HepG2 (cell line): ENCODE measurements around the gene AP4M1. TPM values are rescaled to one million over a fixed set of nuclear protein-coding genes. Genes with fewer than 3 reads are reported as not detected.

Experiments
- ESRRA ChIP-seq: sonication (generic); formaldehyde crosslinking; IDR thresholded peaks from 2 replicates; pipeline ENCODE4 v1.5.1; 2020; ENCODE audit warnings: mild to moderate bottlenecking, low read depth, missing genetic modification reagents
- FOXO1 ChIP-seq: sonication (generic); formaldehyde crosslinking; IDR thresholded peaks from 2 replicates; pipeline ENCODE4 v1.4.0; 2020; ENCODE audit warnings: missing genetic modification reagents
- GFI1 ChIP-seq: sonication (generic); formaldehyde crosslinking; IDR thresholded peaks from 2 replicates; pipeline ENCODE4 v1.5.0; 2020; ENCODE audit warnings: missing genetic modification reagents, mild to moderate bottlenecking, borderline replicate concordance
- HES4 ChIP-seq: sonication (generic); formaldehyde crosslinking; IDR thresholded peaks from 2 replicates; pipeline ENCODE4 v1.9.0; 2021; ENCODE audit warnings: mild to moderate bottlenecking, missing genetic modification reagents, borderline replicate concordance
- NFIC ChIP-seq: IDR thresholded peaks from 2 replicates; pipeline ENCODE4 v1.6.1; 2012; ENCODE audit warnings: mild to moderate bottlenecking, low read length, inconsistent platforms
- RARA ChIP-seq: IDR thresholded peaks from 2 replicates; pipeline ENCODE4 v1.6.1; 2016; ENCODE audit warnings: missing genetic modification reagents, missing compliant biosample characterization
- TBX2 ChIP-seq: sonication (generic); formaldehyde crosslinking; IDR thresholded peaks from 2 replicates; pipeline ENCODE4 v1.5.0; 2020; ENCODE audit warnings: missing genetic modification reagents, mild to moderate bottlenecking, borderline replicate concordance
- TOE1 ChIP-seq: sonication (generic); formaldehyde crosslinking; IDR thresholded peaks from 2 replicates; pipeline ENCODE4 v1.4.0; 2020; ENCODE audit warnings: mild to moderate bottlenecking, missing genetic modification reagents
- TOPORS ChIP-seq: sonication (generic); formaldehyde crosslinking; IDR thresholded peaks from 2 replicates; pipeline ENCODE4 v1.8.0; 2023; ENCODE audit warnings: mild to moderate bottlenecking, missing genetic modification reagents
- ZBTB1 ChIP-seq: sonication (generic); formaldehyde crosslinking; IDR thresholded peaks from 2 replicates; pipeline ENCODE4 v1.4.0; 2020; ENCODE audit warnings: missing genetic modification reagents, borderline replicate concordance
- ZFP62 ChIP-seq: sonication (generic); formaldehyde crosslinking; IDR thresholded peaks from 2 replicates; pipeline ENCODE4 v1.4.0; 2020; ENCODE audit warnings: missing genetic modification reagents
- ZNF143 ChIP-seq: sonication (generic); formaldehyde crosslinking; IDR thresholded peaks from 2 replicates; pipeline ENCODE4 v1.4.0; 2020; ENCODE audit warnings: missing genetic modification reagents
- ZNF253 ChIP-seq: sonication (generic); formaldehyde crosslinking; IDR thresholded peaks from 2 replicates; pipeline ENCODE4 v1.8.0; 2022; ENCODE audit warnings: mild to moderate bottlenecking, missing genetic modification reagents, borderline replicate concordance
- ZNF30 ChIP-seq: sonication (generic); formaldehyde crosslinking; IDR thresholded peaks from 2 replicates; pipeline ENCODE4 v1.5.0; 2020; ENCODE audit warnings: mild to moderate bottlenecking, missing genetic modification reagents
- ZNF367 ChIP-seq: sonication (generic); formaldehyde crosslinking; IDR thresholded peaks from 2 replicates; pipeline ENCODE4 v1.4.0; 2020; ENCODE audit warnings: missing genetic modification reagents, borderline replicate concordance
- ZNF589 ChIP-seq: sonication (generic); formaldehyde crosslinking; conservative IDR thresholded peaks from 2 replicates; pipeline ENCODE4 v1.8.0; 2022; ENCODE audit warnings: mild to moderate bottlenecking, moderate library complexity, missing genetic modification reagents
- ZNF598 ChIP-seq: sonication (generic); formaldehyde crosslinking; IDR thresholded peaks from 2 replicates; pipeline ENCODE4 v1.5.1; 2020; ENCODE audit warnings: mild to moderate bottlenecking, missing genetic modification reagents, borderline replicate concordance
- ZNF724P ChIP-seq: sonication (generic); formaldehyde crosslinking; IDR thresholded peaks from 2 replicates; pipeline ENCODE4 v1.8.0; 2022; ENCODE audit warnings: missing genetic modification reagents, borderline replicate concordance
- ZNF891 ChIP-seq: sonication (generic); formaldehyde crosslinking; IDR thresholded peaks from 2 replicates; pipeline ENCODE4 v1.5.0; 2020; ENCODE audit warnings: mild to moderate bottlenecking, missing genetic modification reagents
- polyA plus RNA-seq, 8 experiments: library from polyadenylated mRNA; depleted of rRNA in 3 of 8; stranded (reverse) in 7 of 8; unstranded in 1 of 8; fragments of >200 nt; fragmentation: Illumina TruSeq in 4 of 8; extraction: Trizol in 4 of 8; gene quantifications; 2 replicates each; pipeline versions ENCODE4 v1.2.1 to v1.2.3, GENCODE V29; 2011 to 2016; ENCODE audit warnings: low read depth in 4 of 8, missing spikeins in 1 of 8, mixed read lengths in 1 of 8; ENCODE audit not compliant: insufficient read depth in 1 of 8
- total RNA-seq, 5 experiments: library from RNA; depleted of rRNA; stranded (reverse); fragments of >200 nt; fragmentation: Illumina TruSeq; extraction: Trizol; gene quantifications; 2 replicates each; pipeline ENCODE4 v1.2.3, GENCODE V29; 2016; ENCODE audit warnings: low read depth in 1 of 5
- TF ChIP-seq, protein P1 (sequence below): sonication (generic); formaldehyde crosslinking; IDR thresholded peaks from 2 replicates; pipeline ENCODE4 v1.8.1; 2023; ENCODE audit warnings: mild to moderate bottlenecking, missing genetic modification reagents, borderline replicate concordance
- TF ChIP-seq, protein P2 (sequence below): fragments of 450-650 bp; IDR thresholded peaks from 2 replicates; pipeline ENCODE4 v1.6.1; 2017; ENCODE audit warnings: mild to moderate bottlenecking
- TF ChIP-seq, protein P3 (sequence below): sonication (generic); formaldehyde crosslinking; IDR thresholded peaks from 2 replicates; pipeline ENCODE4 v1.5.1; 2020; ENCODE audit warnings: mild to moderate bottlenecking, missing genetic modification reagents
- TF ChIP-seq, protein P4 (sequence below): IDR thresholded peaks from 2 replicates; pipeline ENCODE4 v1.6.1; 2016; ENCODE audit warnings: low read depth, borderline replicate concordance

AP4M1 gene
- total and polyA plus RNA-seq, 2 of the 13 experiments (the other 11 are each of a cell fraction or from before 2014, with no cell fraction given), result 6.3 to 9.7 TPM

DNA sequence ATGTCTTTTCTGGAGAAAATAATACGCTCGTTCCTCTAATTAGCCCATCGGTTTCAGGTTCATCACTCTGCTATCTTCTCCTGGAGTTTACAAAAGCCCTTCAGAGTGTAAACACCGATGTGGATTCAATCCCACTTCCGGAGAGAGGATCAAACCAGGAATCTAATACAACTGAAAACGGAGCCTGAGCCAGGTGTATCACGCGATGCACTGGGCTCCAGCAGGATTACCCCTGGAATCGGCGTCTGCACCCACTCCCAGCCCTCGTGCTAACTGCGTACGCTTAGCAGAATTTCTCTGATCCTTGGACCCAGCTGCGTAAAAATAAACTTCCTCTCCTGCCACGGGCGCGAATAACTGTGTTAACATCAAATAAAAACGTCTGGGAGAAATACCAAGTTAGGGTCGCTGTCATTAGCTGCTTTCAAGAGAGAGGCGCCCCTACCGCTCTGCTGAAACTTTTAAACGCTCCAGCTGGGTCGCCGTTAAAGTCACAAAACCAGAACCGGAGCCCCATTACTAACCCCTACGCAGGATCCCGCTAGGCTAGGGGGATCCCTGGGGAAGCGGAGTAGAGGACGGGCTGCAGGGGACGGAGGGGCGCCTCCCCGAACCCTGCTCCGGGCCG lies 20.4 kb upstream of the AP4M1 start (continued):
- TF ChIP-seq ZNF589 (CRISPR knock-in tag) (no peak), GFI1 (CRISPR knock-in tag) (no peak), ESRRA (CRISPR knock-in tag) (no peak), TBX2 (CRISPR knock-in tag) (no peak), HES4 (CRISPR knock-in tag) (no peak), ZNF253 (no peak), ZBTB1 (CRISPR knock-in tag) (no peak), ZNF30 (CRISPR knock-in tag) (no peak), FOXO1 (CRISPR knock-in tag) (no peak), ZNF598 (no peak), RARA (no peak), ZNF891 (CRISPR knock-in tag) (no peak), NFIC (0 out of 2 replicates have a peak, but pooled peaks have one; percentile 36), ZNF143 (CRISPR knock-in tag) (no peak), TOE1 (CRISPR knock-in tag) (no peak), TOPORS (no peak), ZFP62 (CRISPR knock-in tag) (no peak), ZNF724P (CRISPR knock-in tag) (no peak), ZNF367 (CRISPR knock-in tag) (peak; percentile 77; the same call in 1 of the 2 replicates)
- TF ChIP-seq, protein P1, sequence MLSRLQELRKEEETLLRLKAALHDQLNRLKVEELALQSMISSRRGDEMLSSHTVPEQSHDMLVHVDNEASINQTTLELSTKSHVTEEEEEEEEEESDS (CRISPR knock-in tag), result no peak
- TF ChIP-seq, protein P2, sequence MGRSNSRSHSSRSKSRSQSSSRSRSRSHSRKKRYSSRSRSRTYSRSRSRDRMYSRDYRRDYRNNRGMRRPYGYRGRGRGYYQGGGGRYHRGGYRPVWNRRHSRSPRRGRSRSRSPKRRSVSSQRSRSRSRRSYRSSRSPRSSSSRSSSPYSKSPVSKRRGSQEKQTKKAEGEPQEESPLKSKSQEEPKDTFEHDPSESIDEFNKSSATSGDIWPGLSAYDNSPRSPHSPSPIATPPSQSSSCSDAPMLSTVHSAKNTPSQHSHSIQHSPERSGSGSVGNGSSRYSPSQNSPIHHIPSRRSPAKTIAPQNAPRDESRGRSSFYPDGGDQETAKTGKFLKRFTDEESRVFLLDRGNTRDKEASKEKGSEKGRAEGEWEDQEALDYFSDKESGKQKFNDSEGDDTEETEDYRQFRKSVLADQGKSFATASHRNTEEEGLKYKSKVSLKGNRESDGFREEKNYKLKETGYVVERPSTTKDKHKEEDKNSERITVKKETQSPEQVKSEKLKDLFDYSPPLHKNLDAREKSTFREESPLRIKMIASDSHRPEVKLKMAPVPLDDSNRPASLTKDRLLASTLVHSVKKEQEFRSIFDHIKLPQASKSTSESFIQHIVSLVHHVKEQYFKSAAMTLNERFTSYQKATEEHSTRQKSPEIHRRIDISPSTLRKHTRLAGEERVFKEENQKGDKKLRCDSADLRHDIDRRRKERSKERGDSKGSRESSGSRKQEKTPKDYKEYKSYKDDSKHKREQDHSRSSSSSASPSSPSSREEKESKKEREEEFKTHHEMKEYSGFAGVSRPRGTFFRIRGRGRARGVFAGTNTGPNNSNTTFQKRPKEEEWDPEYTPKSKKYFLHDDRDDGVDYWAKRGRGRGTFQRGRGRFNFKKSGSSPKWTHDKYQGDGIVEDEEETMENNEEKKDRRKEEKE, result no peak
- TF ChIP-seq, protein P3, sequence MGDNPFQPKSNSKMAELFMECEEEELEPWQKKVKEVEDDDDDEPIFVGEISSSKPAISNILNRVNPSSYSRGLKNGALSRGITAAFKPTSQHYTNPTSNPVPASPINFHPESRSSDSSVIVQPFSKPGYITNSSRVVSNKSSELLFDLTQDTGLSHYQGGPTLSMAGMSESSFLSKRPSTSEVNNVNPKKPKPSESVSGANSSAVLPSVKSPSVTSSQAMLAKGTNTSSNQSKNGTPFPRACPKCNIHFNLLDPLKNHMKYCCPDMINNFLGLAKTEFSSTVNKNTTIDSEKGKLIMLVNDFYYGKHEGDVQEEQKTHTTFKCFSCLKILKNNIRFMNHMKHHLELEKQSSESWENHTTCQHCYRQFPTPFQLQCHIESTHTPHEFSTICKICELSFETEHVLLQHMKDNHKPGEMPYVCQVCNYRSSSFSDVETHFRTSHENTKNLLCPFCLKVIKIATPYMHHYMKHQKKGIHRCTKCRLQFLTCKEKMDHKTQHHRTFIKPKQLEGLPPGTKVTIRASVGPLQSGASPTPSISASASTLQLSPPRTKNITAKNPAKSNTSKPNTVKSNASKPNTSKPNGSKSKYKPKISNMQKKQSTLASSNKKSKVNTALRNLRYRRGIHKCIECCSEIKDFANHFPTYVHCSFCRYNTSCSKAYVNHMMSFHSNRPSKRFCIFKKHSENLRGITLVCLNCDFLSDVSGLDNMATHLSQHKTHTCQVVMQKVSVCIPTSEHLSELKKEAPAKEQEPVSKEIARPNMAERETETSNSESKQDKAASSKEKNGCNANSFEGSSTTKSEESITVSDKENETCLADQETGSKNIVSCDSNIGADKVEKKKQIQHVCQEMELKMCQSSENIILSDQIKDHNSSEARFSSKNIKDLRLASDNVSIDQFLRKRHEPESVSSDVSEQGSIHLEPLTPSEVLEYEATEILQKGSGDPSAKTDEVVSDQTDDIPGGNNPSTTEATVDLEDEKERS (CRISPR knock-in tag), result no peak
- TF ChIP-seq, protein P4, sequence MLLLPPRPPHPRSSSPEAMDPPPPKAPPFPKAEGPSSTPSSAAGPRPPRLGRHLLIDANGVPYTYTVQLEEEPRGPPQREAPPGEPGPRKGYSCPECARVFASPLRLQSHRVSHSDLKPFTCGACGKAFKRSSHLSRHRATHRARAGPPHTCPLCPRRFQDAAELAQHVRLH (CRISPR knock-in tag), result no peak
